Measurements from ENCODE around the gene DENND10.
"Not testable (repeated sequence)": the region's sequence is repeated elsewhere in the genome, so short reads cannot be mapped to it uniquely, and the experiment has no call there.

DENND10 gene

GRCh38 chr10:119100434-119101238 lies 3.3 kb upstream of the DENND10 start:
- no peak for DNase-seq

GRCh38 chr10:119101366-119102098 lies 2.4 kb upstream of the DENND10 start:
- no peak for DNase-seq

- no peak for DNase-seq
Measured at GRCh38 chr10:119103241-119103902, 541 bp upstream of the DENND10 start.

- DNase-seq, result no peak
Measured at GRCh38 chr10:119104654-119105015, 722 bp downstream of the DENND10 start.

GRCh38 chr10:119105155-119105554 lies 1.2 kb downstream of the DENND10 start:
- DNase-seq, result no peak

- DNase-seq, result not testable (repeated sequence)
Measured at GRCh38 chr10:119105899-119106298, 2.0 kb downstream of the DENND10 start.

GRCh38 chr10:119107106-119107505 lies 3.2 kb downstream of the DENND10 start:
- not testable (repeated sequence) for DNase-seq

GRCh38 chr10:119107771-119108170 lies 3.9 kb downstream of the DENND10 start:
- DNase-seq, result not testable (repeated sequence)

GRCh38 chr10:119112056-119112455 lies 8.1 kb downstream of the DENND10 start:
- DNase-seq, result no peak

- DNase-seq, result no peak
Measured at GRCh38 chr10:119113751-119114732, 10.1 kb downstream of the DENND10 start.

GRCh38 chr10:119115926-119116325 lies 12.0 kb downstream of the DENND10 start:
- no peak for DNase-seq

- DNase-seq, result no peak
Measured at GRCh38 chr10:119116326-119116951, 12.5 kb downstream of the DENND10 start.

GRCh38 chr10:119118231-119118630 lies 14.3 kb downstream of the DENND10 start:
- no peak for DNase-seq

- DNase-seq, result no peak
Measured at GRCh38 chr10:119119400-119119799, 15.5 kb downstream of the DENND10 start.

- DNase-seq, result no peak
Measured at GRCh38 chr10:119120413-119120867, 16.5 kb downstream of the DENND10 start.

- DNase-seq, result no peak
Measured at GRCh38 chr10:119120875-119121274, 17.0 kb downstream of the DENND10 start.

- no peak for DNase-seq
Measured at GRCh38 chr10:119125942-119126341, 22.0 kb downstream of the DENND10 start.

- no peak for DNase-seq
Measured at GRCh38 chr10:119129721-119130120, 25.8 kb downstream of the DENND10 start.

- DNase-seq, result peak; percentile 48
Measured at GRCh38 chr10:119131512-119132240, 27.8 kb downstream of the DENND10 start.

- no peak for DNase-seq
Measured at GRCh38 chr10:119132521-119133345, 28.8 kb downstream of the DENND10 start.

Data from central memory CD4-positive, alpha-beta T cell (primary cell).